GM19193 (cell line): Measurements from ENCODE around the gene DAP.

ENCODE experiments used
- POLR2A ChIP-seq: IDR thresholded peaks from 4 replicates; pipeline ENCODE4 v1.6.1; 2011; ENCODE audit not compliant: insufficient read depth, insufficient read length; ENCODE audit errors: extremely low read depth

The DAP gene

DNA sequence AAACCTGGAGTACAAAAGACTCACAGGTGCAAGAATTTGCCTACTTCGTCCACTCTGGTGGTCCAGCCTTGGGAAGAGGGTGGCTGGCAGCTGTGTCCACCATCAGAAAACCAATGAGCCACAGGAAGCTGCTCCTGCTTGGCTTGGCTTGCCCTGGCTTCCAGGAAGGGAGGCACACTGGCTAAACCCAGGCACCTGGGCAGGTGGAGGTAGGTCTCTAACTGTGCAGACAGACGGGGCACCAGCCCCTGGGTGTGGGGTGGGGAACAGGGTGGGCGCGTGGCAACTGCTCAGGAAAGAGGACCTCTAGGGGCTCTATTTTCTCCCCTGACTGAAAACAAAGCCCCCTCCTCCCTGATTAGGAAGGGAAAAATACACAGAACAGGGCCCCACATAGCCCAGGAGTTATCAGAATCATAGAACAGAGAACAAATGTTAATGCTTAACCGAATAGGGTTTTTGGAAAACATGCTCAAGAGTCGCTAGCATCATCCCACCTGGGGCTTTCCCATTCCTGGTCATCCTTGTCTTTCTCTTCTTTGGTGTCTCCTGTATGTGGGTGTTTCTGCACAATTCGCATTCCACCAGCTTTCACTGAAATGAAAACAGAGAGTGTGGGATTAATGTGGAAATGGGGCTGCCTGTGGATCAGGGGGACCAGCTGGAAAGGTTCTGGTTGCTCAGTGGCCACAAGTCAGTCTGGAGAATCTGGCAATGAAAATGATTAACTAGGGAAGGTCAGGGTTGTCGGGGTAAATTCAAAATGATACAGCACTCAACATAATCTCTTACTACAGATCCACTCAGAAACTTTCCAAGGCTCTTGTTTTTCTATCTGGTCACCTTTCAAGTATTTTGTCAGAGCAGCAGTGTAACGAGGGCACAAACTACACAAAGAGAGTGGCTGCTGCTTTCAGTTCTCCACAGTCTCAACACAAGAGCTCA lies 13.1 kb downstream of the DAP start:
- TF ChIP-seq POLR2A, result no peak

DNA sequence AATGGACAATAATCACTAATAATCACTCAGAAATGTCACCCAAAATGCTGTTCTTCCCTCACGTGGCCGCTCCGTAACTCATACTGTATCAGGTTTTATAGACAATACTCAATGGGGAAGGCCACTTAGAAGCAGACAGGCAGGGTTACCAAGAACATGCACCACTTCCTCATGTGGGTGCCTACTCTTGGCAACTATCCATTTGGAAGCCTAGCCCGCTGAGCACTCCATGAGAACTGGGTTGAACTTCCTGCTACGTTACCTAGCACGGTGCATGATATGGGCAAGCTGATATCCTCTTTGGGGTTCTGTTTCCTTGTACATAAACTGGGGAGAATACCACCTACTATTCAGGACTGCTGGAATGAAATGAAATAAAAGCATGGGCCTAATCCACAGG lies 14.3 kb downstream of the DAP start:
- TF ChIP-seq POLR2A, result no peak

DNA sequence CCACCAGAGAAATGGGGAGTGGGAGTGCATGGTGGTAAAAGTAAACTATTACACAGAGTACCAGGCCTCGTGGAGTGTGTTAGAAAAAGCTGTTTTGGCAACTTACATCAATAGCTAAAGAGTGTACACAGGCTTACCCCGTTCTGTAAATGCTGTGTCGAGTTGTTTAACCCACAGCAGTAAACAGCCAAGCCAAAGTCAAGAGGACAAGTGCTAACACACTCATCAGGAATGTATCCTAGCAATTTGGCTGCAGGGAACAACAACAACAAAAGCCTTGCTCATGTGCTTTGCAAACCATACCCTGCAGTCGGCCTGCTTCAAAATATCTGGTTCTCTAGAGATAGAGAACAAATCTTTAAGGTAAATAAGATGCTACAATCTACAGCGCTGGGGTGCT lies 15.9 kb downstream of the DAP start:
- TF ChIP-seq POLR2A, result no peak

DNA sequence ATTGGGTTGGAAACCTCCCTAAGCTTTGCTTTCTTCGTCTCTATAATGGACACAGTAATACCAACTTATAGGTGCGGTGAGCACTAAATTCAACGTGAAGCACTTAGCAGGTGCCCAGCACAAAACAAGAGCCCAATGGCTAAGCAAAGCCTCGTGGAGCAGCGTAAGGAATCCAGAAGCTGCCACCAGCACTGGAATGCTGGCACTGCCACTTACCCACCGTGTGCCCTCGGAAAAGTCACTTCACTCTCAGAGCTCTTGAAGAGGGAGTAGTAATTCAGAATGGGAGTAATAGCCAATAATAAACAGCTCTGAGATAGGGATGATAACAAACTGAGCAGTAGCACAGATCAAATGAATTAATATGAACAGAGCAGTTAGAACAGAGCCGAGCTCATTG lies 16.4 kb downstream of the DAP start:
- TF ChIP-seq POLR2A, result no peak

DNA sequence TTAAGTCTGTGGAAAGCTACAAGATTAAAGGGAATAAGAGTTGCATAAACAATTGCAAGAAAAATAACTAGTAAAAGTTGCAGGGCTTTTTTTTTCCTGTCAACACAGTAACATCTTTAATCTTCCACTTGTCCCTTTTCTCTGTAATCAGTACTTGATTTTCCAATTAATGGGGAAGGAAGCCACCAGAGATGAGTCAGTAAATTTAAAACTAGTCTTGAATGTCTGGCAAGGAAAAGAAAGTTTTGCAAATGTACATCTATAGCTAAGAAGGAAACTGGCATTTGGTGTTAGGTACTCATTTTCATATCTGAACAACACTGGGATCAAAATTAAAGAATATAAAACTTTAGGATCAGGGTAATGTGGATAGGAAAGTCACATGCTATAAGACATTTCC lies 17.1 kb downstream of the DAP start:
- TF ChIP-seq POLR2A, result no peak

DNA sequence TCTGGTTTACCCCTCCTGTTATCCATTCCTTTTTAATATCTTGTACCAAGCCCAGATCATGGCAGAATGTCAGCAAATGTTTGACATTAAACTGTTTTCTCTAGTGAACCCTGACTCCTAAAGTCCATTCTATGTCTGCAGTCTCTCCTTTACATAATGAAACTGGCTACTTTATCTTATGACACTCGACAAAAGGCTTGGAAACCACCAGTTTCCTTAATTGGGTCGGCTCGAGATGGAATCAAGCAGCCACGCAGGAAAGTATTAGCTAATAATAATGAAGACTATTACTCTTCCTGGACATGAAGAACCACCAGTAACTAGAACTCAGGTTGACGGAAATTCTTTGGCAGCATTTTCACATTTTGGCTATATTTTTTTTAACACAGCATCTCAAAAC lies 17.5 kb downstream of the DAP start:
- TF ChIP-seq POLR2A, result no peak

DNA sequence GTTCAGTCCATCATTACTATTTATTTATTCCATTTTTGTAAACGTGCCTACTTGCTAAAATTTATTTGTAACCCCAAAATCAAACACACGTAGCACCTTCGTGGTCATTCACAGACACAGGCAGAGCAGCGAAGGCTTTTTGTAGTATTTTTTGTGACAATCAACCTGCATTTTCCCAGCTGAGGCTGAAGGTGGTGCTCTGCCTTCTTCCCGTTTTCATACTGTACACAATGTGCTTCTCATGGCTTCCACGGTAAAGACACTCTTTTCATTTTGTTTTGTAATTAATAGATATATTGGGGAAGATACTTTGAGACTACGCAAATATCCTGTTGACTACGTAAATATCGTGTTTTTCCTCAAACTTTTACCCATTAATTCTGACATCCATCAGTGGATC lies 19.4 kb downstream of the DAP start:
- TF ChIP-seq POLR2A, result no peak

DNA sequence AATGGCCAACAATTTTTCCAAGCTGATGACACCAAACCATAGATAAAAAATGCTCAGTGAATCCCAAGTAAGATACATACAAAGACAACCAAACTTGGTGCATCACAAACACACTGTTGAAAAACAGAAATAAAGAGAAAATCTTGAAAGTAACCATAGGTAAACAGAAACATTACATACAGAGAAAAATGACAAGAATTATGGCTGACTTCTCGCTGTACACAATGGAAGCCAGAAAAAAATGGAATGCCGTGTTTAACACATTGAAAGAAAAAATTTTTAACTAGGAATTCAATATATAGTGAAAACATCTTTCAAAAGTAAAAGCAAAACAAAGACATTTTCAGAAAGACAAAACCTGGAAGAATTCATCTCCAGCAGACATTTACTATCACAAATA lies 20.6 kb downstream of the DAP start:
- no peak for TF ChIP-seq POLR2A

DNA sequence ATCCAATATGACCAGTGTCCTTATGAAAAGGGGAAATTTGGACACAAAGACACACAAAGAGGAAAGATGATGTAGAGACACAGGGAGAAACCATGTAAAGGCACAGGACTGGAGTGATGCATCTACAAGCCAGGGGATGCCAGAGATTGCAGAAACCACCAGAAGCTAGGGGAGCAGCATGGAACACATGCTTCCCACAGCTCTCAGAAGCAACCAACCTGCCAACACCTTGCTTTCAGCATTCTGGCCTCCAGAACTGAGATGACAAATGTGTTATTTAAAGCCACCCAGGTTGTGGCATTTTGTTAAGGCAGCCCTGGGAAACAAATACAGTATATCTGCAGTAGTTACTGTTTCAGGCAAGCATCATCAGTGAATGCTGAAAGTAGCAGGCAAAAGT lies 23.2 kb downstream of the DAP start:
- TF ChIP-seq POLR2A, result no peak

DNA sequence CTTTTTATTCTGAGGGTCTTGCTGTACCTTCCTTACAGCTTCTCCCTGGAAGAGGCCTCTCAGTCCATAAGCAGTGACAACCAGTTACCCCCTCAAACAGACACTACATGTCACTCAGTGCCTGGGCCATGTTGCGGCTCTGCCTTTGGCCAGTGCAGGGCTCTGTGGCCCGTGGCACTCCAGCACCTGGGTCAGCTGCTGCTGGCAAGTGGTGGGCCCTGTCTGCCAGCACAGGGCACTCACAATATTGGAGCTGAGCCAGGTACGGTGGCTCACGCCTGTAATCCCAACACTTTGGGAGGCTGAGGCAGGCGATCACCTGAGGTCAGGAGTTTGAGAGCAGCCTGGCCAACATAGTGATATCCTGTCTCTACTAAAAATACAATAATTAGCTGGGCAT lies 24.2 kb downstream of the DAP start:
- no peak for TF ChIP-seq POLR2A

- TF ChIP-seq POLR2A, result no peak
Observed at GRCh38 chr5:10736354-10736753, 24.7 kb downstream of the DAP start.

DNA sequence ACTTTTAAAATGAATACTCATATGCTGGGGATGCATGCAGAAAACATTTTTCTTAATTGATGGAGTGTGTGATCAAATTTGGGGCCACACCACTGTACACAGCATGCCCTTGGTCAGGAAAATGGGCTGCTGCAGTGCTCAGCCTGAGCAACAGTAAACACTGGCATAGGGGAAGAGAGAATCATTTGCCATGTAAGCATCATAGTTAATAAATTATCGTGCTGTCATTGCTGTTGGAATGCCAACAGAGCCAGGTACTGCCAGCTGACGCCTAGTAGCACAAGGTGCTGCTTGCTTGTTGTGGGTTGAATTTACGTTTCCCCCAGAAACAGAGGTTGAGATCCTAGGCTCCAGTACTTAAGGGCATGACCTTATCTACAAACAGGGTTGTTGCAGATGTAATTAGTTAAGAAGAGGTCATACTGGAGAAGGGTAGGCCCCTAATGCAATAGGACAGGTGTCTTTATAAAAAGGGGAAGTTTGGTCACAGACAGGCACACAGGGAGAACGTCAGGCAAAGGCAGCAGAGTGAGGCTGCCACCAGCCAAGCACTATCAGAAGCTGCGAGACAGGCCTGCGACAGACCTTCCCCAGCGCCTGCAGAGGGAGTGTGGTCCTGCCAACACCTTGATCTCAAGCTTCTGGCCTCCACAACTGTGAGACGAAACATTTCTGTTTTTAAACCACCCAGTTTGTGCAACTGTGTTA lies 25.3 kb downstream of the DAP start:
- TF ChIP-seq POLR2A, result no peak

DNA sequence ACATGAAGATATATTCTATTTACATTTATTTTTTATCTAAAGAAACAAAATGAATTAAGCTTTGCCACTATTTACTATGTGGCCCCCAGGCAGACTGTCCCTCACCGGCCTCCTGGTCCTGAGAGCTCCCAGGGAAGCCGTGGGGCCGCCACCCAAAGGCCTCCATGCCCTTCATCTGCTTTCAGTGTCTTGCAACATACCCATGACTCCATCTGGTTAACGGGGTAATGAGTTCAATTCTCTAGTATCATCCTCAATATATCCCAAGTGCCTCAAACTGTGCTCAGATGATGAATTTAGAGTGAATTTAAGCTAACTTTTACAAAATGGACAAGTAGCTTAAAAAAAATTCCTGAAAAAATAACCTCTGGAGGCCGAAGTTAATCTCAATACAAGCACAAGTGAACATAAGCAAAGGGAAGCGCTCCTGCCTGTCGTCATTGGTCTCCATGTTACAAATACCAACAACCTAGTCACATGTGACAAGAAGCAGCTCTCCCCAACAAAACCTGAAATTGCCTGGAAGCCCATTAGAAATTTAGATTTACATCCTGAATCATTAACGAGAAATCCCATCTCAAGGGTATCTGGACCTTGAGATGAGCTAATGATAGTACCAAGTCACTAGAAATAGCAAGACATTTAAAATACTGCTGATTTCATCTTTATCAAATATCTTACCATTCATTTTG lies 26.1 kb downstream of the DAP start:
- TF ChIP-seq POLR2A, result no peak

GRCh38 chr5:10734037-10734709 lies 26.9 kb downstream of the DAP start:
- TF ChIP-seq POLR2A, result no peak

DNA sequence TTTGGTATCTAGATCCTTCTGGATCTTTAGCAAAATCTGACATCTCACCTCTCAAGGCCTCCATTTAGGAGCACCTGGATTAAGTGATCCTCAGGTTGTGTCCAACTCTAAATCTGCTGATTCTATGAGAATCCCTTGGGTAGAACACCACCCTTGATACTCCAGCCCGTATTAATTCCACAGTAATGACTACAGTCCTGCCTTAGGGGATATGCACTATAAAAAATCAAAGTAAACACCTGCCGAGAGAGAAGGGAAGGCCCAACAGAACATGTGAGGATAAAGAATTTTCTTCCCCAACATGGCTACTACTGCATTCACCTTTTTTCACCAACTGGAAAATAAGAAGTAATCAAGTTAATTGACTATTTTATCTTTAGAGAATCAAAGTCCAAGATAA lies 27.6 kb downstream of the DAP start:
- TF ChIP-seq POLR2A, result no peak

DNA sequence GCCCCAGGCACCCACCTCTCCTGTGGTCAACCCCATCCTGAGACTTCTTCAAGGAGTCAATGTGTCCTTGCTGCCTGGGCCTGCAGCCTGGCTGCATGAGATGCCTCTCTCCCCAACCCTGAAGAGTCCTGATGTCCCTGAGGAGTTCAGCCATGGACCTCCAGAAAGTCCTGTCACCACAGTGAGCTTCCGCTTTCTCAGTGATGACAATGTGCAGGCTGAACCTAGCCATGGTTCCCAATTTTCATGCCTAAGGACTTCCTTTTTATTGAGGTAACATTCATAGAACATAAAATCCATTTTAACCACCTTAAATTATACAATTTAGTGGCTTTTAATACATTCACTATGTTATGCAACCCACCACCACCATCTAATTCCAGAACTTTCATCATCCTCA lies 29.1 kb downstream of the DAP start:
- TF ChIP-seq POLR2A, result no peak

DNA sequence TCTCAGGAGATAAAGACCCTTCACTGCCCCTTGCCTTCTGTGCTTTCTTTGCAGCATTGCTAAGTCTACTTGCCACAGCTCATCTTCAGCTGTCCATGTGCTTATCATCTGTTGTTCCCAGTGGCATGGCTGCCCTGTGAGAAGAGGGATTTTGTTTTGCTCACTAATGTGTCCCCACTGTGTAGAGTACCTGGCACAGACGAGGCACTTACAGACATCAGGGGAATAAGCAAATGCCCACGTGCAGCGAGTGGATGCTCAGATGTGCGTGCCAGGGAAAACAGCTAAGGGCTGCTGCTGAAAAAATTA lies 31.0 kb downstream of the DAP start:
- no peak for TF ChIP-seq POLR2A
